Thymus (tissue), 11 donors: Measurements from ENCODE around the gene PARD3B. TPM values are rescaled to one million over a fixed set of nuclear protein-coding genes. Genes with fewer than 3 reads are reported as not detected.
"Not testable (repeated sequence)": the region's sequence is repeated elsewhere in the genome, so short reads cannot be mapped to it uniquely, and the experiment has no call there.

Experiments used
- DNase-seq, 9 donors: peaks; one replicate each; pipeline ENCODE4 v3.0.0-alpha.2; 2013; ENCODE audit warnings: low spot score in 9 of 9, low read depth in 6 of 9, missing footprints in 1 of 9
- H3K27ac ChIP-seq, 2 donors: one replicate each; pipeline ENCODE4 v1.5.1; 2013; ENCODE audit warnings: control low read depth in 1 of 2, low read depth in 1 of 2, low read length in 1 of 2, mild to moderate bottlenecking in 1 of 2, moderate library complexity in 1 of 2
- H3K27me3 ChIP-seq, 2 donors: one replicate each; pipeline ENCODE4 v1.5.1; 2013; ENCODE audit warnings: low read length in 1 of 2; ENCODE audit not compliant: control insufficient read depth in 2 of 2, insufficient read depth in 1 of 2
- H3K36me3 ChIP-seq, 2 donors: one replicate each; pipeline ENCODE4 v1.5.1; 2013; ENCODE audit warnings: low read length in 1 of 2, mild to moderate bottlenecking in 1 of 2, moderate library complexity in 1 of 2; ENCODE audit not compliant: control insufficient read depth in 2 of 2, insufficient read depth in 2 of 2
- H3K4me1 ChIP-seq, 2 donors: one replicate each; pipeline ENCODE4 v1.5.1; 2013; ENCODE audit warnings: low read length in 2 of 2; ENCODE audit not compliant: control insufficient read depth in 2 of 2, insufficient read depth in 2 of 2
- H3K4me3 ChIP-seq, 2 donors: one replicate each; pipeline ENCODE4 v1.5.1; 2013; ENCODE audit warnings: low read length in 2 of 2, control low read depth in 1 of 2, mild to moderate bottlenecking in 1 of 2
- H3K9me3 ChIP-seq, 2 donors: one replicate each; pipeline ENCODE4 v1.5.1; 2013; ENCODE audit warnings: low read length in 1 of 2, mild to moderate bottlenecking in 1 of 2; ENCODE audit not compliant: control insufficient read depth in 2 of 2, insufficient read depth in 1 of 2
- WGBS: extraction: QIAGEN DNeasy Blood & Tissue Kit; methylation state at CpG from one replicate; pipeline ENCODE4 v1.1.7; 2013; 5-methylcytosine and 5-hydroxymethylcytosine counted together
- polyA plus RNA-seq: library from polyadenylated mRNA; stranded (reverse); fragments of 200-250 nt; gene quantifications from one replicate; pipeline ENCODE4 v1.2.3, GENCODE V29; 2013
- total RNA-seq: library from RNA; stranded (reverse); fragments of 120-200 nt; gene quantifications from one replicate; pipeline ENCODE4 v1.2.4, GENCODE V29; 2013
- donor health status: healthy.

The PARD3B gene
- total and polyA plus RNA-seq, 2 donors = 1.0 to 2.4 TPM

DNA sequence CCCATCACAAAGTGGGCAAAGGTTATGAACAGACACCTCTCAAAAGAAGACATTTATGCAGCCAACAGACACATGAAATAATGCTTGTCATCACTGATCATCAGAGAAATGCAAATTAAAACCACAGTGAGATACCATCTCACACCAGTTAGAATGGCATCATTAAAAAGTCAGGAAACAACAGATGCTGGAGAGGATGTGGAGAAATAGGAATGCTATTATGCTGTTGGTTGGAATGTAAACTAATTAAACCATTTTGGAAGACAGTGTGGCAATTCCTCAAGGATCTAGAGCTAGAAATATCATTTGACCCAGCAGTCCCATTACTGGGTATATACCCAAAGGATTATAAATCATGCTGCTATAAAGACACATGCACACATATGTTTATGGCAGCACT lies 14.1 kb downstream of the PARD3B start:
- DNase-seq, H3K36me3 ChIP-seq, H3K9me3 ChIP-seq, H3K27me3 ChIP-seq, H3K27ac ChIP-seq, H3K4me1 ChIP-seq, H3K4me3 ChIP-seq: not testable (repeated sequence)

DNA sequence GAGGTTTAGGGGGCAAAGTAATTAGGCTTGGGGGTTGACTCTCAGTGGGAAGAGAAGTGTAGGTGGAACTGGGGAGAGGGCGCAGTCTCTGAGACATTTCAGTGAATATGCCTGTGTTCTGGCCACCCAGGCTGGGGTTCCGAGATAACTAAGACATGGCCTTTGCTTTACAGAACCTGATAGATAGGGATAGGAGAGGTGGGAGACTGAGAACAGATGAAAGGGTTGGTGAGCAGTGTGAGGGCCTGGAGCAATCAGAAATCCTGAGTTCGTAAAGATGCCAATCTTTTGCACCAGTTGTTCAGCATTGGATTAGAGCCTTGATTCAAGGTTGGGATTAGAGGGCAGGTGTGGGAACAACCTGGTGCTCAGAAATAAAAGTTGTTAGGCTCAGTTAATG lies 15.6 kb downstream of the PARD3B start:
- WGBS = 84% methylated on average over 3 of the region's 3 CpGs
- Histone ChIP-seq H3K9me3 (no peaks in the 10 kb centered on the region), H3K4me3 (no peak overlapping the region), H3K27me3 (no peaks in the 10 kb centered on the region), H3K36me3 (no peaks in the 10 kb centered on the region), H3K27ac (no peak overlapping the region), H3K4me1 (no peaks in the 10 kb centered on the region)
- DNase-seq = no peak

DNA sequence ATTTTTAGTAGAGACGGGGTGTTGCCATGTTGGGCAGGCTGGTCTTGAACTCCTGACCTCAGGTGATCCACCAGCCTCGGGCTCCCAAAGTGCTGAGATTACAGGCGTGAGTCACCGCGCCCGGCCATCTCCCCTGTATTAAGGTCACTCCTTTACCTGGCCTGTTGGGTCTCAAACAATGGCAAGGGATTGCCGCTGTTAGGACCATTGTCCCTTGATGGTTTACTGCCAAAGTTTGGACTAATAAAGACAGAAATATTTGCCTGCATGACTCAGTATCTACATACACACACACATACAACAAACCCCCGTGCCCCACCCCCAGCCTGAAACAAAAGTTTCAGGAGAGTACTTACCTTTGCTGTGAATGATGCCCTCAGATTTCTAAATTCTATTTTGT lies 16.5 kb downstream of the PARD3B start:
- no peak overlapping the region for H3K4me3 ChIP-seq
- H3K27me3 ChIP-seq = no peaks in the 10 kb centered on the region
- no peaks in the 10 kb centered on the region for H3K36me3 ChIP-seq
- DNase-seq = no peak
- WGBS = 97% methylated on average over 8 of the region's 8 CpGs
- H3K4me1 ChIP-seq = no peaks in the 10 kb centered on the region
- H3K9me3 ChIP-seq = no peaks in the 10 kb centered on the region
- no peak overlapping the region for H3K27ac ChIP-seq

DNA sequence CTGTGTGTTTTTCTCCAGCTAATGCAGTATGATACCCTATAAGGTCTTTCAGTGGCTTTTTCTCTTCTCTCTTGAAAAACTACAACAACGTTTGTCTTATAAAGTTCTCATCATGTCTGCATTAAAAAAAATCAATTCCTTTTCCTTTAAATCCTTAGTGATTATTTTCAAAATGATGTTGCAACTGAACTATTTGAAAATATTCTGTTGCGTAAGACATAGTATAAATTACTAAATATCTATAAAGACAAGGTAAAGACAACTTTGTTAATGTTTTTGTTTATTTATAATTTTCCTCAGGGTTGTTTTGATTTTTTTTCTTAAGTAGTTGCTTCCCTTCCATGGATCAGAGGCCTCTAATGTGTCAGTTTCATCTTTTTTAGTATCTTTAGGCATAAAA lies 21.2 kb downstream of the PARD3B start:
- 75% methylated on average over 2 of the region's 2 CpGs for WGBS
- H3K36me3 ChIP-seq = no peaks in the 10 kb centered on the region
- DNase-seq = no peak
- H3K9me3 ChIP-seq = no peaks in the 10 kb centered on the region
- no peaks in the 10 kb centered on the region for H3K27me3 ChIP-seq
- H3K4me1 ChIP-seq = no peaks in the 10 kb centered on the region
- no peak overlapping the region for H3K4me3 ChIP-seq
- no peak overlapping the region for H3K27ac ChIP-seq

DNA sequence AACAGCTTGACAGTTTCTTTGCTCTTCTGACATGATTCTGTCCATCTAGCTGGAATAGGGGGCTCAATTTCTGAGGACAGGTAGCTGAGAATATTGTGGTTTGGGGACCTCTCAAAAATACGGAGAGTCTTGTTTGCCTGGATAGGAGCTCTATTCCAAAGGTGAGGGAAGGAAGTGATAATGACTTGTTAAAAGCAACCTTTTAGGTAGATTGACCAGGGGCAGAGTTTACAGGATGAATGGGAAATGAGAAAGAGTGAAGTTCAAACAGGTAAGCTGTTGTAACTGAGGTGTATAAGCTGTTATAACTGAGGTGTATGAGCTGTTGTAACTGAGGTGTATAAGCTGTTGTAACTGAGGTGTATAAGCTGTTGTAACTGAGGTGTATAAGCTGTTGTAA lies 25.1 kb downstream of the PARD3B start:
- Histone ChIP-seq H3K36me3 (no peaks in the 10 kb centered on the region), H3K4me1 (no peaks in the 10 kb centered on the region), H3K9me3 (no peaks in the 10 kb centered on the region), H3K4me3 (no peak overlapping the region), H3K27ac (no peak overlapping the region), H3K27me3 (no peaks in the 10 kb centered on the region)
- WGBS = 98% methylated on average over 1 of the region's 1 CpG
- no peak for DNase-seq

DNA sequence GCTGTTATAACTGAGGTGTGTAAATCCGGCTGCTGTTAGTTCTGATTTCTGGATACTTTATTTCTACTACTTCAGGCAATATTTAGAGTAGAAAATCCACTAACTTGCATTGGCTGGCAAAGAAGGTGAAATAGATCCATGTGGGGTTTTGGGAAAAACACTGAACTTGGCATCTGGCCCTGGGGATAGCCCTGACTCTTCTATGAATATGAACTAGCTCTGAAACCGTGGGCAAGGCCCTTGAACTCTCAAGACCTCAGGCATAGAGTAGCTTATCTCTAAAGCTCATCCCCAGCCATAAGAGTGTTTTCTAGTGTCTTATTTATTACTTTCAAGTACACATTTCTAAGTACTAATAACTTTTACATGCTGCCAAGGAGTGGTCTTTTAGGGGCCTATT lies 25.8 kb downstream of the PARD3B start:
- H3K36me3 ChIP-seq = no peaks in the 10 kb centered on the region
- 91% methylated on average over 2 of the region's 2 CpGs for WGBS
- no peak overlapping the region for H3K4me3 ChIP-seq
- H3K4me1 ChIP-seq = no peaks in the 10 kb centered on the region
- H3K27ac ChIP-seq = no peak overlapping the region
- no peak for DNase-seq
- H3K9me3 ChIP-seq = no peaks in the 10 kb centered on the region
- no peaks in the 10 kb centered on the region for H3K27me3 ChIP-seq

DNA sequence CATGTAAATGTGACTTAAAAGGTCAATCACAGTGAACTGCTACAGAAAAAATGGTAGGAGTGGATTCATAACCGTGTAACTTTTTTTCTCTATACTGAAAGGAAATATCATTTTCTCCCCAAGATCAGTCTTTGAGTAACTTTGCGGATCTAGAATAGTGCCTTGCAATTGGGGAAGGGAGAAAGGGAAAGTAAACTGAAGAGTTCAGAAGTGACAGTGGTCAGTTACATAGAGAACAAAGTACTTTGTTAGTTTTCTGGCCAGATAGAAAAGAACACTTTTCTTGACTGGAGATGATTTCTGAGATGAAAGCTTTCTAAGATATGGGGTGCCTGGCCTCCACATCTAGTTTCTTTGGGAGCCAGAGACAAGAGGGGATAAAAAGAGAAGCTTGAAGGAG lies 26.6 kb downstream of the PARD3B start:
- no peaks in the 10 kb centered on the region for H3K4me1 ChIP-seq
- H3K36me3 ChIP-seq = no peaks in the 10 kb centered on the region
- no peaks in the 10 kb centered on the region for H3K27me3 ChIP-seq
- no peak for DNase-seq
- no peaks in the 10 kb centered on the region for H3K9me3 ChIP-seq
- H3K27ac ChIP-seq = no peak overlapping the region
- no peak overlapping the region for H3K4me3 ChIP-seq
- 95% methylated on average over 2 of the region's 2 CpGs for WGBS

DNA sequence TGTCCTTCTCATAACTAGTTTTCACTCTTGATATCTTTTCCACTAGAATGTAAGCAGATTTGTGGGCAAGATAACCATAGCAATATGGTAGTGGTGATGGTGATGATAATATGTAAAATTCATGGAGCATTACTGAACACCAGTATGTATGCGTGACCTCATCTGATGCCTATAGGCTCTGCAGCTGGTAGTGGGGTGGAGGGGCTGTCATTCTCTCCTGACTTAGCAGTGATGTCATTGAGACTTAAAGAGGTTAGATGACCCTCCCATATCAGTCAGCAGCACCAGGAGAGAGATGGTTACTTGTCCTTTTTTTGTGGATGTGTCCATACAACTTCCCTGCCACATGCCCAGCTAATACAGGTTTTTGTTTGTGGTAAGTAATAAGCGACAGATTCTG lies 27.9 kb downstream of the PARD3B start:
- Histone ChIP-seq H3K27me3 (no peaks in the 10 kb centered on the region), H3K36me3 (no peaks in the 10 kb centered on the region), H3K4me1 (no peaks in the 10 kb centered on the region), H3K4me3 (no peak overlapping the region), H3K9me3 (no peaks in the 10 kb centered on the region), H3K27ac (no peak overlapping the region)
- WGBS = 95% methylated on average over 2 of the region's 2 CpGs
- no peak for DNase-seq

DNA sequence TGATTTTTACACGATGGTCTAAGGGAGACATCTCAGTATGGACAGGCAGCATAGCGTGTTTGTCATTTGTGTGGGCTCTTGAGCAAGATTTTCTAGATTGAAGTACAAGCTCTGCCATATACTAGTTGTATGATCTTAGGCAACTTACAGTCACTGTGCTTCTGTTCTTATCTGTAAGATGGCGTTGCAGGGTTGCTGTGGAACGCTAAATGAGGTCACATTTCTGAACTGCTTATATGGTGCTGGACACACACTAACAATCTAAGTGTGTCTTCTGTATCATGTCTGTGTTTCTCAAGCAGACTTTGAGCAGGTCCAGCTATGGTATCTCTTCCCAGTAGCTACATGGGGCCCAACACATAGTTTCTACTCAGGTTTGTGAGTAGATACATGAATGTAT lies 29.2 kb downstream of the PARD3B start:
- H3K4me1 ChIP-seq = no peaks in the 10 kb centered on the region
- 98% methylated on average over 4 of the region's 4 CpGs for WGBS
- H3K27ac ChIP-seq = no peak overlapping the region
- H3K4me3 ChIP-seq = no peak overlapping the region
- no peak for DNase-seq
- no peaks in the 10 kb centered on the region for H3K9me3 ChIP-seq
- no peaks in the 10 kb centered on the region for H3K27me3 ChIP-seq
- H3K36me3 ChIP-seq = no peaks in the 10 kb centered on the region

DNA sequence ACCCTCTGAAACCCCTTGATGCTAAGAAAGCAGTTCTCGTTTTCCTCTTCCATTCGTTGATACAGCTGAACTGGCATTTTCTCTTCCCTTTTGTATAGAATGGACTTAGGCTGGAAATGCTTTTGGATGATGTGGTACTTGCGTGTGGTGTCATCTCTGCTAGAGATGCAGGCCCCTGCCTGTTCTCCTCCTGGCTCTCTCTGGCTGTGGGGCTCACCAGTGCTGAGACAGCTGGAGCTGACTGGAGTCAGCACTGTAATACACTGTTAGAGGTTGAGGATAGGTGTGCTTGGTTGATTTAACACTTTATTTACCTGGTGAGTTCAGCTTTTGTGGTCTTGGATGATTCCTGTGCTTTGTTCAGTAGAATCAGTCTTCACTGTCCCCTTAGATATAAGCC lies 30.2 kb downstream of the PARD3B start:
- Histone ChIP-seq H3K36me3 (no peaks in the 10 kb centered on the region), H3K27ac (no peak overlapping the region), H3K9me3 (no peaks in the 10 kb centered on the region), H3K4me1 (no peaks in the 10 kb centered on the region), H3K27me3 (no peaks in the 10 kb centered on the region), H3K4me3 (no peak overlapping the region)
- DNase-seq = no peak
- 98% methylated on average over 3 of the region's 3 CpGs for WGBS
